Measurements from ENCODE around the gene RAB6B.

RAB6B gene

GRCh38 chr3:133862161-133862560 lies 33.5 kb downstream of the RAB6B start:
- no peak overlapping the region for H3K4me3 ChIP-seq (ENCODE audit: low read length)
- no peak for TF ChIP-seq CTCF (conservative IDR thresholded peaks at IDR 0.05; ENCODE audit: low read depth, low read length)
- no peak for DNase-seq (ENCODE audit: low read depth)

- DNase-seq (ENCODE audit: low read depth) = no peak
- no peak overlapping the region for H3K4me3 ChIP-seq (ENCODE audit: low read length)
- no peak for TF ChIP-seq CTCF (conservative IDR thresholded peaks at IDR 0.05; ENCODE audit: low read depth, low read length)
These were observed 35.2 kb downstream of the RAB6B start for GRCh38 chr3:133860519-133860918.

- TF ChIP-seq CTCF (conservative IDR thresholded peaks at IDR 0.05; ENCODE audit: low read depth, low read length) = no peak
- H3K4me3 ChIP-seq (ENCODE audit: low read length) = no peak overlapping the region
- DNase-seq (ENCODE audit: low read depth) = no peak
These were observed 36.1 kb downstream of the RAB6B start for GRCh38 chr3:133859381-133860234.

GRCh38 chr3:133857767-133858166 lies 37.9 kb downstream of the RAB6B start:
- H3K4me3 ChIP-seq (ENCODE audit: low read length) = no peak overlapping the region
- DNase-seq (ENCODE audit: low read depth) = no peak
- no peak for TF ChIP-seq CTCF (conservative IDR thresholded peaks at IDR 0.05; ENCODE audit: low read depth, low read length)

GRCh38 chr3:133856316-133856715 lies 39.4 kb downstream of the RAB6B start:
- no peak for TF ChIP-seq CTCF (conservative IDR thresholded peaks at IDR 0.05; ENCODE audit: low read depth, low read length)
- no peak for DNase-seq (ENCODE audit: low read depth)
- H3K4me3 ChIP-seq (ENCODE audit: low read length) = no peak overlapping the region

GRCh38 chr3:133855772-133856171 lies 39.9 kb downstream of the RAB6B start:
- no peak for DNase-seq (ENCODE audit: low read depth)
- no peak overlapping the region for H3K4me3 ChIP-seq (ENCODE audit: low read length)
- TF ChIP-seq CTCF (conservative IDR thresholded peaks at IDR 0.05; ENCODE audit: low read depth, low read length) = no peak

- DNase-seq (ENCODE audit: low read depth) = no peak
- TF ChIP-seq CTCF (conservative IDR thresholded peaks at IDR 0.05; ENCODE audit: low read depth, low read length) = no peak
- H3K4me3 ChIP-seq (ENCODE audit: low read length) = no peak overlapping the region
These were observed 40.7 kb downstream of the RAB6B start for GRCh38 chr3:133855002-133855370.
